ENCODE data around the gene FOXP1. TPM values are rescaled to one million over a fixed set of nuclear protein-coding genes. Genes with fewer than 3 reads are reported as not detected.

FOXP1 gene
- total RNA-seq, 4 donors from 2014 or later: 86.4 to 107 (median 93.8) TPM

DNA sequence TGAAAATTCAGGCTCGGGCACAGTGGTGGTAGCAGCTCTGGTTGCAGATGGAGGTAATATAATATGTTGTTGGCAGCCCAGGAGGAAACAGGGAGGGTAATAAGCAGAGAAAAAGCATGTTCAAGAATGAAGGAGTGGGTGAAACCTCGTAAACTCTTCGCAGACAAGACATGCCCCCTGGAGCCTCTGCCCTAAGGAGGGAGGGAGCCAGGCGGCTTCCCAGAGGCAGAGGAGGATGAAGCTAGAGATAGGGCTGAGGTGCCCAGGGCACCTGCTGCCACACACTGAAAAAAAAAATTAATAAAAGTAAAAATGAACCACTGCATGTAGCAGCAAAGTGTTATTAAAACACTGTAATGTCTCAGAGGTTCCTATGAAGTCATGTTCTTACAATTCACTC, 137.3 kb downstream of the FOXP1 start:
- Histone ChIP-seq H3K36me3 (no peaks in the 10 kb centered on the region), H3K27ac (peak overlapping the region in 1 of 4 donors; percentile 11), H3K9me3 (no peaks in the 10 kb centered on the region), H3K4me3 (no peak overlapping the region), H3K27me3 (no peaks in the 10 kb centered on the region), H3K4me1 (peaks cover 0 to 32% (median 18%) of the 10 kb centered on the region in 4 donors)
- no peak for DNase-seq (ENCODE audit: low spot score in 2 of 2)
- WGBS, 2 donors: 96 to 97% methylated on average over 4 of the region's 4 CpGs
- no peak for TF ChIP-seq POLR2A (IDR thresholded peaks at IDR 0.05)
- no peak for TF ChIP-seq EP300 (IDR thresholded peaks at IDR 0.05)
- TF ChIP-seq, protein P1, sequence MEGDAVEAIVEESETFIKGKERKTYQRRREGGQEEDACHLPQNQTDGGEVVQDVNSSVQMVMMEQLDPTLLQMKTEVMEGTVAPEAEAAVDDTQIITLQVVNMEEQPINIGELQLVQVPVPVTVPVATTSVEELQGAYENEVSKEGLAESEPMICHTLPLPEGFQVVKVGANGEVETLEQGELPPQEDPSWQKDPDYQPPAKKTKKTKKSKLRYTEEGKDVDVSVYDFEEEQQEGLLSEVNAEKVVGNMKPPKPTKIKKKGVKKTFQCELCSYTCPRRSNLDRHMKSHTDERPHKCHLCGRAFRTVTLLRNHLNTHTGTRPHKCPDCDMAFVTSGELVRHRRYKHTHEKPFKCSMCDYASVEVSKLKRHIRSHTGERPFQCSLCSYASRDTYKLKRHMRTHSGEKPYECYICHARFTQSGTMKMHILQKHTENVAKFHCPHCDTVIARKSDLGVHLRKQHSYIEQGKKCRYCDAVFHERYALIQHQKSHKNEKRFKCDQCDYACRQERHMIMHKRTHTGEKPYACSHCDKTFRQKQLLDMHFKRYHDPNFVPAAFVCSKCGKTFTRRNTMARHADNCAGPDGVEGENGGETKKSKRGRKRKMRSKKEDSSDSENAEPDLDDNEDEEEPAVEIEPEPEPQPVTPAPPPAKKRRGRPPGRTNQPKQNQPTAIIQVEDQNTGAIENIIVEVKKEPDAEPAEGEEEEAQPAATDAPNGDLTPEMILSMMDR (IDR thresholded peaks at IDR 0.05): no peak

DNA sequence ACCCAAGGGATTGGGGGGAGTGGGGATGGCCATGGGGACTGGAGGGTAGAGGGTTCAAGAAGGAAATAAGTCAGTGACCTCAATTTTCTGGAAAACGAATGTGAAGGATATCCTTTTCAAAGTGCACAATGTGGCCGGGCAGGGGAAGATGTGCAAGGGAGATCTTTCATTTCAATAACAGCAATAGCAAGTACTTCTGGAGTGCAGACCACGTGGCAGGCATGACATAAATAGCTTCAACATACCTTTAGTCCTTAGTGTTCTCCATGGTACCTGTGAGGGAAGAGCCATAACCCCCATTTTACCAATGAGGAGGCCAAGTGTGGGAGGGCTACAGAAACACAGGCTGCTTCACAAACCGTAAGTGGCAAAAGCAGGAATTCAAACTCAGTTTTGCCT, 138.7 kb downstream of the FOXP1 start:
- Histone ChIP-seq H3K9me3 (no peaks in the 10 kb centered on the region), H3K4me1 (peaks cover 0 to 35% (median 24%) of the 10 kb centered on the region in 4 donors), H3K4me3 (no peak overlapping the region), H3K27me3 (no peaks in the 10 kb centered on the region), H3K36me3 (no peaks in the 10 kb centered on the region), H3K27ac (peak overlapping the region in 3 of 4 donors; percentile 54 to 71 (median 56))
- no peak for DNase-seq (ENCODE audit: low spot score in 2 of 2)
- TF ChIP-seq EP300 (IDR thresholded peaks at IDR 0.05) (no peak), POLR2A (IDR thresholded peaks at IDR 0.05) (no peak)
- TF ChIP-seq, protein P1 (IDR thresholded peaks at IDR 0.05): no peak
- 76 to 82% methylated on average over 4 of the region's 4 CpGs for WGBS, 2 donors

DNA sequence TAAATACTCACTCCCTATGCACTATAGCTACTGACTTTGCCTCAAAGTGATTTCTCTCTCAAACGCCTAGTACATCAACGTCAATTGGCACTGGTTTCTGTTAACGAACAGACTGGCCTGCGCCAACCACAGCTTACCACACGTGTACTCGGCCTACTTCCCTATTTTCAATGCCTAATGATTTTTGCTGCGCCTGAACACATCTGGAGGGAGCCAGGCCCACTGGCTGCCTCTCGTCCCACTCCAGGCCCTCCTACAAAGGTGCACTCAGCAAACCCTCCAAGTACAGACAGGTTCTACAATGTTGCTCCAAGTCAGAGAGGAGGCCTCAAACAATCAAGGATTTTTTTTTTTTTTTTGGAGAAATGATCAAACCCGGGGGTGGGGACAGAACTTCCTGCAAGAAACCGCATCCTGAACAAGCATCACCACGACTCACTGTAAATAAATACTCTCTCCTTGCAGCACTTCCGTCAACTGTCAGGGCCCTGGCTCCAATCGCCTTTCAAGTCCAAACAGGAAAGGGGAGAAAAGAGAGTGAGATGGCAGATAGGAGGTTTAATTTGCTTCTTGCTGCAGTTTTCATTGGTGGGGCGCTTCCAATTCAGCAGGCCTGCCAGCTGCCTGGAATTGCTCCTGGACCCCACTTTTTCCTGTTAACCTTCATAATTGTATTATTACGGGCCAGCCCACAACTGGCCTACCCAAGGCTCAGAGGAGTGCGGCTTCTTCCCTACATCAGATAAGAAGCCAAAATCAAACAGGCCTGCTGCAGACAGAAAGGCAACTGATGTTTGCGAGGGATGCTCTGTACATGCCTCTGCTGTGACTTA, 139.3 kb downstream of the FOXP1 start:
- DNase-seq (ENCODE audit: low spot score in 2 of 2): peak in 1 of 2 donors; percentile 39
- Histone ChIP-seq H3K4me1 (peaks cover 0 to 35% (median 23%) of the 10 kb centered on the region in 4 donors), H3K36me3 (no peaks in the 10 kb centered on the region), H3K4me3 (no peak overlapping the region), H3K27me3 (no peaks in the 10 kb centered on the region), H3K27ac (peak overlapping the region in 3 of 4 donors; percentile 71 to 79 (median 73)), H3K9me3 (no peaks in the 10 kb centered on the region)
- TF ChIP-seq EP300 (IDR thresholded peaks at IDR 0.05) (peak in 1 of 2 donors; percentile 61), POLR2A (IDR thresholded peaks at IDR 0.05) (no peak)
- TF ChIP-seq, protein P1 (IDR thresholded peaks at IDR 0.05): no peak
- WGBS, 2 donors: 79 to 81% methylated on average over 17 of the region's 17 CpGs

DNA sequence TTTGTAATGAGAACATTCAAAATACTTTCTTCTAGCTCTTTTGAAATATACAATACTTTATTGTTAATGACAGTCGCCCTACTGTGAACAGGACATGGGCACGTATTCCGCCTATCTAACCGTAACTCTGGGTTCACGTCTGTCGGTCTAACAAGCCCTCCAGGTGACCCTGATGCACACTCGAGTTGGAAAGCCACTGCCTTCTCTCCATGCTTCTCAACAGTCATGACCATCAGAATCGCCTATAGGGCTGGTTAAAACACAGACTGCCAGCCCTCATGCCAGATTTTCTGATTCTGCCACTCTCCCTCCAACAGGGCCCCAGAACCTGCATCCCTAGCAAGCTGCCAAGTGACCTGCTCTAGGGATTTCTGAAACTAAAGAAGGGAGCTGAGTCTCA, 140.2 kb downstream of the FOXP1 start:
- TF ChIP-seq, protein P1 (IDR thresholded peaks at IDR 0.05): no peak
- TF ChIP-seq POLR2A (IDR thresholded peaks at IDR 0.05): no peak
- TF ChIP-seq EP300 (IDR thresholded peaks at IDR 0.05): no peak
- H3K4me1 ChIP-seq: peaks cover 0 to 35% (median 23%) of the 10 kb centered on the region in 4 donors
- WGBS, 2 donors: 92 to 94% methylated on average over 8 of the region's 8 CpGs
- no peak overlapping the region for H3K4me3 ChIP-seq
- peak overlapping the region in 3 of 4 donors; percentile 71 to 79 (median 73) for H3K27ac ChIP-seq
- no peaks in the 10 kb centered on the region for H3K9me3 ChIP-seq
- DNase-seq (ENCODE audit: low spot score in 2 of 2): no peak
- H3K36me3 ChIP-seq: no peaks in the 10 kb centered on the region
- no peaks in the 10 kb centered on the region for H3K27me3 ChIP-seq

DNA sequence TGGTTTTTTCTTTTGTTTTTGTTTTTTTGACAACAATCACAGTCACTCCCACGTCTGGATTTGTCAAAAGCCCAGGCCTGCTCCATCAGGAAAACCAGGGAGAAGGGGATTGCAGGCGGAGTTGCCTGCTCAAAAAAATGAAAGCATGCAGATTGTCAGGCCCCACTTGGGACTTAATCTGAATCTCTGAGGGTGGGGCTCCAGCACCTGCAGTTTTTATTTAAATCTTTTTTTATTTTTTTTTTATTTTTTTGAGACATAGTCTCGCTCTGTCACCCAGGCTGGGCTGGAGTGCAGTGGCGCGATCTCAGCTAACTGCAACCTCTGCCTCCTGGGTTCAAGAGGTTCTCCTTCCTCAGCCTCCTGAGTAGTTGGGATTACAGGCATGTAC, 140.9 kb downstream of the FOXP1 start:
- peak overlapping the region in 3 of 4 donors; percentile 71 to 79 (median 73) for H3K27ac ChIP-seq
- no peaks in the 10 kb centered on the region for H3K9me3 ChIP-seq
- WGBS, 2 donors: 90 to 92% methylated on average over 5 of the region's 5 CpGs
- no peak overlapping the region for H3K4me3 ChIP-seq
- H3K27me3 ChIP-seq: no peaks in the 10 kb centered on the region
- H3K36me3 ChIP-seq: no peaks in the 10 kb centered on the region
- DNase-seq (ENCODE audit: low spot score in 2 of 2): no peak
- TF ChIP-seq, protein P1 (IDR thresholded peaks at IDR 0.05): no peak
- TF ChIP-seq POLR2A (IDR thresholded peaks at IDR 0.05) (no peak), EP300 (IDR thresholded peaks at IDR 0.05) (no peak)
- H3K4me1 ChIP-seq: peaks cover 0 to 35% (median 23%) of the 10 kb centered on the region in 4 donors
